Astrocyte of the spinal cord (primary cell): Measurements from ENCODE around the gene CCIN.
A peak's percentile ranks its signal among the peaks of the same experiment; 100 is the strongest.

ENCODE experiments used
- DNase-seq: peaks from one replicate; pipeline ENCODE4 v3.0.0; 2011; ENCODE audit warnings: low read depth, low spot score
- H3K4me3 ChIP-seq: 2 replicates; pipeline ENCODE4 v1.5.1; 2011; ENCODE audit warnings: low read depth, mild to moderate bottlenecking, low read length, moderate library complexity
- CTCF ChIP-seq: IDR thresholded peaks from 2 replicates; pipeline ENCODE4 v1.5.1; 2012; ENCODE audit warnings: low read depth, mild to moderate bottlenecking, low read length, inconsistent platforms
- in situ Hi-C: cut with HindIII; loops from 2 replicates; pipeline ENCODE4 v1.10.0; 2017; ENCODE audit warnings: low sequenced_read_pairs

CCIN gene

GRCh38 chr9:36151316-36152210 is 17.6 kb upstream of the CCIN start:
- in situ Hi-C loops: no loop called here
- DNase-seq: peak; percentile 71
- no peak for TF ChIP-seq CTCF
- no peak overlapping the region for H3K4me3 ChIP-seq

- no peak overlapping the region for H3K4me3 ChIP-seq
- DNase-seq: no peak
- TF ChIP-seq CTCF: no peak
Measured at GRCh38 chr9:36152741-36153438, 16.3 kb upstream of the CCIN start.

GRCh38 chr9:36153746-36154145 is 15.4 kb upstream of the CCIN start:
- no peak for TF ChIP-seq CTCF
- no peak overlapping the region for H3K4me3 ChIP-seq
- in situ Hi-C loops: no loop called here
- no peak for DNase-seq

More at GRCh38 chr9:36152741-36153438, 16.3 kb upstream of the CCIN start:
- in situ Hi-C loops: no loop called here

GRCh38 chr9:36154331-36154952 is 14.7 kb upstream of the CCIN start:
- no peak overlapping the region for H3K4me3 ChIP-seq
- TF ChIP-seq CTCF: no peak
- in situ Hi-C loops: no loop called here
- peak; percentile 79 for DNase-seq

- H3K4me3 ChIP-seq: no peak overlapping the region
- in situ Hi-C loops: no loop called here
- TF ChIP-seq CTCF: no peak
- DNase-seq: no peak
Measured at GRCh38 chr9:36156116-36156515, 13.1 kb upstream of the CCIN start.

GRCh38 chr9:36158122-36158521 is 11.1 kb upstream of the CCIN start:
- no peak overlapping the region for H3K4me3 ChIP-seq
- in situ Hi-C loops: no loop called here
- DNase-seq: no peak
- TF ChIP-seq CTCF: no peak
